Transverse colon (tissue), 4 donors: Measurements from ENCODE around the gene YPEL4. TPM values are rescaled to one million over a fixed set of nuclear protein-coding genes. Genes with fewer than 3 reads are reported as not detected.

Source experiments
- DNase-seq: peaks from one replicate; pipeline ENCODE4 v3.0.0-alpha.2; 2019
- H3K27ac ChIP-seq, 4 donors: fragments of 200-600 bp; sonication (generic); 2 replicates each; pipeline ENCODE4 v1.5.1; 2016 to 2018; ENCODE audit warnings: inconsistent platforms in 4 of 4
- H3K27me3 ChIP-seq: fragments of 200-600 bp; sonication (generic); 2 replicates; pipeline ENCODE4 v1.5.1; 2017; ENCODE audit warnings: inconsistent platforms
- H3K36me3 ChIP-seq, 4 donors: fragments of 200-600 bp; sonication (generic); 2 replicates each; pipeline ENCODE4 v1.5.1; 2017 to 2019; ENCODE audit warnings: inconsistent platforms in 4 of 4
- H3K4me1 ChIP-seq, 4 donors: fragments of 200-600 bp; sonication (generic); 2 replicates each; pipeline ENCODE4 v1.5.1; 2017 to 2020; ENCODE audit warnings: inconsistent platforms in 4 of 4
- H3K4me3 ChIP-seq, 4 donors: fragments of 200-600 bp; sonication (generic); 1 replicate in 1 of 4; 2 replicates in 3 of 4; pipeline versions ENCODE4 v1.5.1 to v1.6.1; 2017 to 2019; ENCODE audit warnings: inconsistent platforms in 4 of 4
- H3K9me3 ChIP-seq, 2 donors: fragments of 200-600 bp; sonication (generic); 2 replicates each; pipeline ENCODE4 v1.5.1; 2017 to 2019; ENCODE audit warnings: inconsistent platforms in 2 of 2
- CTCF ChIP-seq, 5 experiments: fragments of 200-600 bp in 3 of 5; fragments of 450-650 bp in 2 of 5; sonication (generic) in 3 of 5; IDR thresholded peaks; 1 replicate in 2 of 5; 2 replicates in 3 of 5; pipeline ENCODE4 v1.5.1; 2016 to 2017; ENCODE audit warnings: antibody characterized with exemption in 5 of 5, inconsistent platforms in 3 of 5, mild to moderate bottlenecking in 2 of 5, moderate library complexity in 1 of 5
- EP300 ChIP-seq: sonication (generic); formaldehyde crosslinking; IDR thresholded peaks from one replicate; pipeline ENCODE4 v1.6.1; 2017; ENCODE audit warnings: antibody characterized with exemption, low read depth
- POLR2A ChIP-seq: fragments of 450-650 bp; IDR thresholded peaks from one replicate; pipeline ENCODE4 v1.6.1; 2016; ENCODE audit warnings: antibody characterized with exemption, mild to moderate bottlenecking, moderate library complexity
- POLR2AphosphoS5 ChIP-seq, 3 donors: sonication (generic); formaldehyde crosslinking; IDR thresholded peaks; one replicate each; pipeline ENCODE4 v1.6.1; 2016; ENCODE audit warnings: antibody characterized with exemption in 3 of 3
- WGBS, 2 donors: methylation state at CpG; one replicate each; pipeline ENCODE4 v1.1.5; 2018; ENCODE audit warnings: low coverage in 1 of 2; 5-methylcytosine and 5-hydroxymethylcytosine counted together
- in situ Hi-C, 4 donors: fragments of 200-750 bp; cut with MboI; loops; one replicate each; pipeline versions ENCODE4 v1.15.0 to v1.15.1; 2017; ENCODE audit warnings: low sequenced_read_pairs in 3 of 4, low pct_ligation_motif_present in 1 of 4, low pct_unique_long_range_greater_than_20kb in 1 of 4
- intact Hi-C: fragments of 100-400 bp; cut with DNase I; formaldehyde crosslinking; loops from one replicate; pipeline ENCODE4 v1.15.1; 2023; ENCODE audit warnings: low total_unique reads
- total RNA-seq, 4 donors: library from RNA; depleted of rRNA; stranded (reverse); fragments of >200 nt; gene quantifications; one replicate each; pipeline ENCODE4 v1.1.0, GENCODE V29; 2016

YPEL4 gene
- total RNA-seq, 4 donors from 2014 or later = 0.68 to 0.95 TPM; not detected in 2

GRCh38 chr11:57679396-57679795 lies 29.7 kb upstream of the YPEL4 start:
- Histone ChIP-seq H3K27me3 (no peaks in the 10 kb centered on the region), H3K4me1 (peaks cover 0 to 40% (median 0%) of the 10 kb centered on the region in 4 donors), H3K4me3 (no peak overlapping the region), H3K36me3 (peaks cover 0 to 25% (median 11%) of the 10 kb centered on the region in 4 donors), H3K9me3 (no peaks in the 10 kb centered on the region), H3K27ac (no peak overlapping the region)
- WGBS, 2 donors = 67 to 79% methylated on average over 2 to 4 of the region's 4 CpGs
- no peak for DNase-seq
- in situ Hi-C loops = loop anchor here in 1 of 4 donors (25.0 kb wide), 1 partner anchor 133 kb away; no protein-coding TSS in a partner anchor
- intact Hi-C loops = no loop called here
- TF ChIP-seq CTCF (IDR thresholded peaks at IDR 0.05) = no peak
- no peak for TF ChIP-seq POLR2A
- TF ChIP-seq POLR2AphosphoS5 (IDR thresholded peaks at IDR 0.05) = no peak

GRCh38 chr11:57675176-57675941 lies 25.6 kb upstream of the YPEL4 start:
- no peak for TF ChIP-seq CTCF (IDR thresholded peaks at IDR 0.05)
- no peak for TF ChIP-seq POLR2AphosphoS5 (IDR thresholded peaks at IDR 0.05)
- no peak for TF ChIP-seq EP300
- TF ChIP-seq POLR2A = no peak
- no peak for DNase-seq
- no peaks in the 10 kb centered on the region for H3K27me3 ChIP-seq
- intact Hi-C loops = no loop called here
- 74 to 92% methylated on average over 3 of the region's 3 CpGs for WGBS, 2 donors
- in situ Hi-C loops = loop anchor here in 1 of 4 donors (25.0 kb wide), 1 partner anchor 137 kb away; no protein-coding TSS in a partner anchor
- no peak overlapping the region for H3K4me3 ChIP-seq
- H3K9me3 ChIP-seq = no peaks in the 10 kb centered on the region
- no peak overlapping the region for H3K27ac ChIP-seq
- H3K4me1 ChIP-seq = peaks cover 0 to 43% (median 0%) of the 10 kb centered on the region in 4 donors
- H3K36me3 ChIP-seq = peaks cover 0 to 28% (median 12%) of the 10 kb centered on the region in 4 donors

- Histone ChIP-seq H3K36me3 (peaks cover 0 to 28% (median 12%) of the 10 kb centered on the region in 4 donors), H3K27ac (no peak overlapping the region), H3K4me3 (no peak overlapping the region), H3K9me3 (no peaks in the 10 kb centered on the region), H3K27me3 (no peaks in the 10 kb centered on the region), H3K4me1 (peaks cover 6 to 43% (median 10%) of the 10 kb centered on the region in 4 donors)
- no peak for DNase-seq
- no peak for TF ChIP-seq CTCF (IDR thresholded peaks at IDR 0.05)
- TF ChIP-seq POLR2AphosphoS5 (IDR thresholded peaks at IDR 0.05) = no peak
- TF ChIP-seq POLR2A = no peak
- no peak for TF ChIP-seq EP300
- in situ Hi-C loops = no loop called here
- intact Hi-C loops = no loop called here
These were observed 24.5 kb upstream of the YPEL4 start for GRCh38 chr11:57674251-57674650.

GRCh38 chr11:57668434-57668782 lies 18.7 kb upstream of the YPEL4 start:
- Histone ChIP-seq H3K27ac (peak overlapping the region; percentile 94 to 99 (median 98)), H3K4me3 (peak overlapping the region; percentile 67 to 96 (median 83)), H3K36me3 (peaks cover 0 to 17% (median 6%) of the 10 kb centered on the region in 4 donors), H3K27me3 (no peaks in the 10 kb centered on the region), H3K9me3 (no peaks in the 10 kb centered on the region), H3K4me1 (peaks cover 11 to 25% (median 22%) of the 10 kb centered on the region in 4 donors)
- TF ChIP-seq EP300 (no peak), CTCF (IDR thresholded peaks at IDR 0.05) (no peak), POLR2A (no peak), POLR2AphosphoS5 (IDR thresholded peaks at IDR 0.05) (no peak)
- WGBS, 2 donors = 0 to 1% methylated on average over 14 to 28 of the region's 31 CpGs
- in situ Hi-C loops = no loop called here
- DNase-seq = peak; percentile 40
- intact Hi-C loops = loop anchor here (10.0 kb wide), 1 partner anchor 344 kb away; the partner anchor contains the start of gene TNKS1BP1
